Measurements from ENCODE around the gene OR1E2.
A peak's percentile ranks its signal among the peaks of the same experiment; 100 is the strongest.

OR1E2 gene, protein sequence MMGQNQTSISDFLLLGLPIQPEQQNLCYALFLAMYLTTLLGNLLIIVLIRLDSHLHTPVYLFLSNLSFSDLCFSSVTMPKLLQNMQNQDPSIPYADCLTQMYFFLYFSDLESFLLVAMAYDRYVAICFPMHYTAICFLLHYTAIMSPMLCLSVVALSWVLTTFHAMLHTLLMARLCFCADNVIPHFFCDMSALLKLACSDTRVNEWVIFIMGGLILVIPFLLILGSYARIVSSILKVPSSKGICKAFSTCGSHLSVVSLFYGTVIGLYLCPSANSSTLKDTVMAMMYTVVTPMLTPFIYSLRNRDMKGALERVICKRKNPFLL

DNA sequence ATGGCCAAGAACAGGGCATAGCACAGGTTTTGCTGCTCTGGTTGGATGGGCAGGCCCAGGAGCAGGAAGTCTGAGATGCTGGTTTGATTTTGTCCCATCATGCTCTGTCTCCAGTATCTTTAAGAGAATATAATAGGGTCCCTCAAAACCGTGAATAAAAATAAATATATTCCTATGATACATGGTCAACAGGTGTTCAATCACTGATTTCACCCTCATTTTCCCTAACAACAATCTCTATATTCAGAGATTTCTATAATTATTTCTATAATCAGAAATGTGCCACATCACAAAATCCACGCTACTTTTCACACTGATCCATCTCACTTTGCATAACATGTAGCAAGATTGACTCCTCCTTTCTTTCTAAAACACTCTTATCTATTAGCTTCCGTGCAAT is at the start of gene OR1E2:
Gene OR1E2, minus strand, starts transcription at position 101 of the 400 bp plus-strand sequence. Its CDS starts 0 bp downstream, at position 101.
- H3K4me3 ChIP-seq (ENCODE audit: low read depth, low read length) = no peak within 1 kb of the TSS
- ChIA-PET CTCF (no interaction called here), POLR2A (no interaction called here)
- TF ChIP-seq, protein P1, sequence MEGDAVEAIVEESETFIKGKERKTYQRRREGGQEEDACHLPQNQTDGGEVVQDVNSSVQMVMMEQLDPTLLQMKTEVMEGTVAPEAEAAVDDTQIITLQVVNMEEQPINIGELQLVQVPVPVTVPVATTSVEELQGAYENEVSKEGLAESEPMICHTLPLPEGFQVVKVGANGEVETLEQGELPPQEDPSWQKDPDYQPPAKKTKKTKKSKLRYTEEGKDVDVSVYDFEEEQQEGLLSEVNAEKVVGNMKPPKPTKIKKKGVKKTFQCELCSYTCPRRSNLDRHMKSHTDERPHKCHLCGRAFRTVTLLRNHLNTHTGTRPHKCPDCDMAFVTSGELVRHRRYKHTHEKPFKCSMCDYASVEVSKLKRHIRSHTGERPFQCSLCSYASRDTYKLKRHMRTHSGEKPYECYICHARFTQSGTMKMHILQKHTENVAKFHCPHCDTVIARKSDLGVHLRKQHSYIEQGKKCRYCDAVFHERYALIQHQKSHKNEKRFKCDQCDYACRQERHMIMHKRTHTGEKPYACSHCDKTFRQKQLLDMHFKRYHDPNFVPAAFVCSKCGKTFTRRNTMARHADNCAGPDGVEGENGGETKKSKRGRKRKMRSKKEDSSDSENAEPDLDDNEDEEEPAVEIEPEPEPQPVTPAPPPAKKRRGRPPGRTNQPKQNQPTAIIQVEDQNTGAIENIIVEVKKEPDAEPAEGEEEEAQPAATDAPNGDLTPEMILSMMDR (IDR thresholded peaks at IDR 0.05; ENCODE audit: insufficient read depth, low read length, missing control alignments) = no peak
- DNase-seq (ENCODE audit: low read depth, low spot score) = no peak

DNA sequence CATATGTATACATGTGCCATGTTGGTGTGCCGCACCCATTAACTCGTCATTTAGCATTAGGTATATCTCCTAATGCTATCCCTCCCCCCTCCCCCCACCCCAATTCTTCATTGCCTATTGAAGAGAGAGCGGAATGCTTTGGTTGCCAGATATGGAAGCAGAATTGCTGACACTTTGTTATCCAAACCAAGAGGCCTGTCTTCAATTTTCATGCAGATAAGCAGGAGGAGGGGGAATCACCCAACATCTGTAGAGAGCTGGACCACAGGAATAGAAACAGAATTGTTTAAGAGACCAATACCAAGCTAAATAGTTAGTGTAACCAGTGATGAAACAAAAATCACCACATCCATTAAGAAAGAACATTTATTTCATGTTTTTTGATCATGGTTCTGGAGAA is 49.2 kb upstream of the OR1E2 start:
- CTCF ChIA-PET = no interaction called here
- no peak overlapping the region for H3K4me3 ChIP-seq (ENCODE audit: low read depth, low read length)
- no peak for DNase-seq (ENCODE audit: low read depth, low spot score)
- POLR2A ChIA-PET = no interaction called here
- TF ChIP-seq, protein P1 (IDR thresholded peaks at IDR 0.05; ENCODE audit: insufficient read depth, low read length, missing control alignments) = no peak

DNA sequence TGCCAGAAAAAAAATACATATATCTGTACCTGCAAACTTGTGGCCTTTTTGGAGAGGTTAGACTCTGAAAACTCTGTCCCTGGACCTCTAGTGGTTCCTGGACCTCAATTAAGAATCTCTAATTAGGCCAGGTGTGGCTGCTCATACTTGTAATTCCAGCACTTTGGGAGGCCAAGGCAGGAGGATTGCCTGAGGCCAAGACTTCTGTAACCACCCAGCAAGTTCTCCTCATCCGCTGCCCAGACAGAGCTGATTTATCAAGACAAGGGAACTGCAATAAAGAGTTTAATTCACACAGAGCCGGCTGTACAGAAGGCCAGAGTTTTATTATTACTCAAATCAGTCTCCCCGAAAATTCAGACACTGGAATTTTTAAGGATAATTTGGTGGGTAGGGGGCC is 46.3 kb upstream of the OR1E2 start:
- no peak overlapping the region for H3K4me3 ChIP-seq (ENCODE audit: low read depth, low read length)
- DNase-seq (ENCODE audit: low read depth, low spot score) = no peak
- ChIA-PET CTCF (no interaction called here), POLR2A (no interaction called here)
- TF ChIP-seq, protein P1 (IDR thresholded peaks at IDR 0.05; ENCODE audit: insufficient read depth, low read length, missing control alignments) = no peak

DNA sequence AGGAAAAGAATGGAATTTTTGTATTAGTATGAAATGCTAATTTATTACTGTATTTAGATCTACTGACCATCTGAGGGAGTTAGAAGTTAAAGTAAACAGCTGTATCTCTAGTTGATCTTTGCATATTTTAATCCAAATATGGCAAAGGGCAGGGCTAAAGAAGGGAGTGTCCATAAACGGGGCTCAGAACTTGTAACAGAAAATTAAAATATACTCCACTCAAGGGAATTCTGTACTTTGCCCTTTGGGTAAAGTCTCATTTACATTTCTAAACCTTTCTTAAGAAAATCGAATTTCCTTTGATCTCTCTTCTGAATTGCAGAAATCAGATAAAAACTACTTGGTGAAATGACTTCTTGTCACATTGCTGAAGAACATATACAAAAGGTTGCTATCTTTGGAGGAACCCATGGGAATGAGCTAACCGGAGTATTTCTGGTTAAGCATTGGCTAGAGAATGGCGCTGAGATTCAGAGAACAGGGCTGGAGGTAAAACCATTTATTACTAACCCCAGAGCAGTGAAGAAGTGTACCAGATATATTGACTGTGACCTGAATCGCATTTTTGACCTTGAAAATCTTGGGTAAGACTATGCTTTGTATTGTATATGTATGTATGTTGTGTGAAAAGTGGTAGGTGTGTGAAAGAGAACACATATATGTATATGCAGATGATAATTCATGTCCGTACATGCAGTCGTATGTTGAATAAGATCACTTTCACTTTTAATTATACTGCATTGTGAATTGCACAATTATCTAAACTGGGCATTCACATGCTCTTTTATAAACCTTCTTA is 42.4 kb upstream of the OR1E2 start, which contains the start of gene ASPA:
Gene ASPA, plus strand, starts transcription at position 186 of the 799 bp plus-strand sequence. Its CDS starts 163 bp downstream, at position 349.
- no peak for DNase-seq (ENCODE audit: low read depth, low spot score)
- POLR2A ChIA-PET = no interaction called here
- TF ChIP-seq, protein P1 (IDR thresholded peaks at IDR 0.05; ENCODE audit: insufficient read depth, low read length, missing control alignments) = no peak
- CTCF ChIA-PET = no interaction called here
- H3K4me3 ChIP-seq (ENCODE audit: low read depth, low read length) = peak within 1 kb of the TSS; percentile 18; the same call in 1 of the 2 replicates

DNA sequence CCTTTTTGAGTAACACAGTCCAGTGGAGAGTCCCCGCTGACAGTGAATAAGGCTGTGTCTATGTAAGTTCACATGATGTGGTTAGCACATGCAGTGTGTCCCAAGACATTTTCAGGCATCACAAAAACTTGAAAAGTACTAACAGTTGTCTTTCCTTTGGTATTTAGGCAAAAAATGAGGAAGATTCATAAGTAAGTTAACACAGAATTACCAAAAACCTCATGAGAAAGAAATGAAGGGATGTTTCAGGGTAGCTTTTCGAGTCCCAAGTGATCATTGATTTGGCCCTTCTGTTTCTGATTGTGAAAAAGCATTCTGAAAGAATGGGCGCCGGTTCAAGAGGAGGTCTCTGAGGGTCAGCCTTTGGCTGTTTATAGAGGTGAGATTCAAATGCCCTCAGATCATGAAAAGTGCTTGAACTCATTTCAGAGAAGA is 41.6 kb upstream of the OR1E2 start:
- CTCF ChIA-PET = no interaction called here
- DNase-seq (ENCODE audit: low read depth, low spot score) = no peak
- no peak overlapping the region for H3K4me3 ChIP-seq (ENCODE audit: low read depth, low read length)
- TF ChIP-seq, protein P1 (IDR thresholded peaks at IDR 0.05; ENCODE audit: insufficient read depth, low read length, missing control alignments) = no peak
- POLR2A ChIA-PET = no interaction called here

DNA sequence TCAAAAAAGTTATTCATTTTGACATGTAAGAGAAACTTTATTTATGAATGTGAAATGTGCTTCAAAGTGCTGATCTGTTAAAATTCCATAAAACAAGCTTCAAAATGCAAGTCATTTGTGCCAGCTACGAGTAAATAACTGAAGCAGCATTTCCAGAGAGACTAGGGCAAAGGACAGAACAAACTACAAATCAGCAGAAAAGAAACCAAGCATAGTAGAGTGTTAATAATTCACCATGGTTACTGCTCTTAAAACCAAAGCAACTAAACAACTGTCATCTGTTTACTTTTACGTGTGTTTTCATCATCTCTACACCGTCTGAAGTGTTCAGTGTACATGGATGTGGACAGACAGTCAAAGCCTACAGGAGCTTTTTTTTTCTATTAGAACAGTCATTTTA is 40.6 kb upstream of the OR1E2 start:
- ChIA-PET POLR2A (no interaction called here), CTCF (no interaction called here)
- no peak overlapping the region for H3K4me3 ChIP-seq (ENCODE audit: low read depth, low read length)
- TF ChIP-seq, protein P1 (IDR thresholded peaks at IDR 0.05; ENCODE audit: insufficient read depth, low read length, missing control alignments) = no peak
- DNase-seq (ENCODE audit: low read depth, low spot score) = no peak

All from AG04449 (cell line).